SK-N-SH (cell line): Measurements from ENCODE around the gene KLC4. TPM values are rescaled to one million over a fixed set of nuclear protein-coding genes. Genes with fewer than 3 reads are reported as not detected.

ENCODE experiments used
- CTCF ChIA-PET: fragments of 300-600, 350-600 bp; formaldehyde crosslinking; extraction: SDS; loops from one replicate; lab custom pipeline; 2021; lab: Yijun Ruan, JAX
- POLR2A ChIA-PET: fragments of 350-600 bp; sonication (Branson Sonifier 250); formaldehyde crosslinking; extraction: SDS; loops from one replicate; lab custom pipeline; 2020; ENCODE audit warnings: antibody characterized with exemption, inconsistent platforms; lab: Yijun Ruan, JAX
- DNase-seq: peaks from one replicate; pipeline ENCODE4 v3.0.0; 2012
- H2AFZ ChIP-seq: fragments of 200-600 bp; sonication (generic); 2 replicates; pipeline ENCODE4 v1.8.1; 2016; ENCODE audit warnings: antibody characterized with exemption, mild to moderate bottlenecking, low read depth
- H3F3A ChIP-seq: fragments of 200-600 bp; sonication (generic); replicated peaks from 2 replicates; pipeline ENCODE3; 2016; ENCODE audit warnings: antibody characterized with exemption, mild to moderate bottlenecking; ENCODE audit not compliant: insufficient read depth
- H3K27ac ChIP-seq, 2 experiments: fragments of 200-500 bp in 1 of 2; fragments of 200-600 bp in 1 of 2; sonication (Bioruptor generic) in 1 of 2; sonication (generic), shearing (Covaris generic) in 1 of 2; 2 replicates each; pipeline versions ENCODE4 v1.5.1 to v1.6.1; 2014 to 2016; ENCODE audit warnings: low read depth in 2 of 2, inconsistent platforms in 1 of 2, low read length in 1 of 2, mild to moderate bottlenecking in 1 of 2, mixed read lengths in 1 of 2
- H3K27me3 ChIP-seq: fragments of 200-600 bp; sonication (generic), shearing (Covaris generic); 2 replicates; pipeline ENCODE4 v1.6.1; 2016; ENCODE audit warnings: mixed run types; ENCODE audit not compliant: insufficient read depth
- H3K36me3 ChIP-seq, 2 experiments: fragments of 200-500 bp in 1 of 2; fragments of 200-600 bp in 1 of 2; sonication (Bioruptor generic) in 1 of 2; sonication (generic) in 1 of 2; replicated peaks in 1 of 2; 2 replicates each; pipeline versions ENCODE3 to v1.5.1; 2014 to 2016; ENCODE audit warnings: low read length in 1 of 2, mild to moderate bottlenecking in 1 of 2; ENCODE audit not compliant: insufficient read depth in 2 of 2, control insufficient read depth in 1 of 2
- H3K4me1 ChIP-seq, 2 experiments: fragments of 200-500 bp in 1 of 2; fragments of 200-600 bp in 1 of 2; sonication (Bioruptor generic) in 1 of 2; sonication (generic), shearing (Covaris generic) in 1 of 2; 2 replicates each; pipeline versions ENCODE4 v1.5.1 to v1.6.1; 2014 to 2016; ENCODE audit warnings: low read depth in 1 of 2, low read length in 1 of 2, mixed run types in 1 of 2; ENCODE audit not compliant: insufficient read depth in 2 of 2, control insufficient read depth in 1 of 2
- H3K4me2 ChIP-seq: fragments of 200-600 bp; sonication (generic), shearing (Covaris generic); 2 replicates; pipeline ENCODE4 v1.6.1; 2017; ENCODE audit warnings: mixed run types
- H3K4me3 ChIP-seq, 2 experiments: fragments of 200-500 bp in 1 of 2; fragments of 200-600 bp in 1 of 2; sonication (Bioruptor generic) in 1 of 2; sonication (generic), shearing (Covaris generic) in 1 of 2; 2 replicates each; pipeline versions ENCODE4 v1.5.1 to v1.8.1; 2014 to 2016; ENCODE audit warnings: low read depth in 2 of 2, inconsistent platforms in 1 of 2, low read length in 1 of 2, mild to moderate bottlenecking in 1 of 2, mixed read lengths in 1 of 2, moderate library complexity in 1 of 2
- H3K79me2 ChIP-seq: fragments of 200-600 bp; sonication (generic); 2 replicates; pipeline ENCODE4 v1.8.1; 2017; ENCODE audit warnings: mild to moderate bottlenecking; ENCODE audit not compliant: insufficient read depth
- H3K9ac ChIP-seq: fragments of 200-600 bp; sonication (generic); 2 replicates; pipeline ENCODE4 v1.6.1; 2017; ENCODE audit warnings: mixed run types
- H3K9me2 ChIP-seq: fragments of 200-600 bp; sonication (generic); 2 replicates; pipeline ENCODE4 v1.6.1; 2017; ENCODE audit warnings: mixed run types
- H3K9me3 ChIP-seq: fragments of 200-600 bp; sonication (generic); 2 replicates; pipeline ENCODE4 v1.6.1; 2017; ENCODE audit warnings: mixed run types, mild to moderate bottlenecking, moderate library complexity
- H4K20me1 ChIP-seq: fragments of 200-600 bp; sonication (generic); 2 replicates; pipeline ENCODE4 v1.6.1; 2017; ENCODE audit warnings: mild to moderate bottlenecking, mixed run types; ENCODE audit not compliant: insufficient read depth
- ELF1 ChIP-seq: IDR thresholded peaks from 2 replicates; pipeline ENCODE4 v1.4.0; 2012
- EP300 ChIP-seq, 2 experiments: IDR thresholded peaks; 2 replicates each; pipeline versions ENCODE4 v1.4.0 to v1.6.1; 2012; ENCODE audit warnings: borderline replicate concordance in 1 of 2, low read depth in 1 of 2, low read length in 1 of 2
- EZH2phosphoT487 ChIP-seq: fragments of 200-600 bp; sonication (generic); IDR thresholded peaks from 2 replicates; pipeline ENCODE4 v1.6.1; 2017; ENCODE audit warnings: low read depth, mixed run types, mild to moderate bottlenecking, antibody characterized with exemption, moderate library complexity, borderline replicate concordance
- FOXM1 ChIP-seq: IDR thresholded peaks from 2 replicates; pipeline ENCODE4 v1.4.0; 2012; ENCODE audit warnings: low read depth, mild to moderate bottlenecking
- GABPA ChIP-seq: IDR thresholded peaks from 2 replicates; pipeline ENCODE4 v1.4.0; 2012; ENCODE audit warnings: low read depth, mild to moderate bottlenecking
- MEF2A ChIP-seq: IDR thresholded peaks from 2 replicates; pipeline ENCODE4 v1.4.0; 2012; ENCODE audit warnings: low read depth, borderline replicate concordance
- MXI1 ChIP-seq: IDR thresholded peaks from 2 replicates; pipeline ENCODE4 v1.6.1; 2012; ENCODE audit warnings: mild to moderate bottlenecking, low read depth, low read length, improper control_type of control experiment
- NFIC ChIP-seq: IDR thresholded peaks from 2 replicates; pipeline ENCODE4 v1.4.0; 2012; ENCODE audit warnings: borderline replicate concordance
- NRF1 ChIP-seq: IDR thresholded peaks from 2 replicates; pipeline ENCODE4 v1.6.1; 2012; ENCODE audit warnings: low read depth, mild to moderate bottlenecking, low read length
- RCOR1 ChIP-seq: fragments of 150-350 bp; IDR thresholded peaks from 2 replicates; pipeline ENCODE4 v1.6.1; 2017; ENCODE audit warnings: antibody characterized with exemption, low read length
- RFX5 ChIP-seq: IDR thresholded peaks from 2 replicates; pipeline ENCODE4 v1.6.1; 2012; ENCODE audit warnings: mild to moderate bottlenecking, improper control_type of control experiment, low read length
- RXRA ChIP-seq: IDR thresholded peaks from 2 replicates; pipeline ENCODE4 v1.4.0; 2012; ENCODE audit warnings: low read depth, mild to moderate bottlenecking, borderline replicate concordance
- SIN3A ChIP-seq: IDR thresholded peaks from 2 replicates; pipeline ENCODE4 v1.6.1; 2012; ENCODE audit warnings: low read depth, mild to moderate bottlenecking, low read length, moderate library complexity, borderline replicate concordance
- SMC3 ChIP-seq: IDR thresholded peaks from 2 replicates; pipeline ENCODE4 v1.6.1; 2012; ENCODE audit warnings: low read depth, low read length, improper control_type of control experiment
- TAF1 ChIP-seq: IDR thresholded peaks from 2 replicates; pipeline ENCODE4 v1.6.1; 2012; ENCODE audit warnings: low read depth, mild to moderate bottlenecking, low read length, moderate library complexity, borderline replicate concordance
- TEAD4 ChIP-seq: IDR thresholded peaks from 2 replicates; pipeline ENCODE4 v1.4.0; 2012; ENCODE audit warnings: mild to moderate bottlenecking, borderline replicate concordance; ENCODE audit not compliant: insufficient read depth
- YY1 ChIP-seq: IDR thresholded peaks from 2 replicates; pipeline ENCODE4 v1.4.0; 2012; ENCODE audit warnings: low read depth, mild to moderate bottlenecking
- WGBS: methylation state at CpG from one replicate; pipeline ENCODE4 v1.1.6; 2017; ENCODE audit warnings: low lambda C conversion rate; 5-methylcytosine and 5-hydroxymethylcytosine counted together
- polyA plus RNA-seq, 3 experiments: library from polyadenylated mRNA; depleted of rRNA; stranded (reverse); fragments of >200 nt; gene quantifications; 2 replicates each; pipeline ENCODE4 v1.2.3, GENCODE V29; 2012
- TF ChIP-seq, protein P1 (sequence below): IDR thresholded peaks from 2 replicates; pipeline ENCODE4 v1.4.0; 2012; ENCODE audit warnings: low read depth, borderline replicate concordance
- TF ChIP-seq, protein P2 (sequence below): IDR thresholded peaks from 2 replicates; pipeline ENCODE4 v1.4.0; 2012; ENCODE audit warnings: low read depth, borderline replicate concordance
- TF ChIP-seq, protein P3 (sequence below): fragments of 150-350 bp; IDR thresholded peaks from 2 replicates; pipeline ENCODE4 v1.6.1; 2016; ENCODE audit warnings: mild to moderate bottlenecking, low read depth, low read length

The KLC4 gene
- polyA plus RNA-seq, 1 of the 3 experiments (the other 2 are of a cell fraction): 17.5 TPM

DNA sequence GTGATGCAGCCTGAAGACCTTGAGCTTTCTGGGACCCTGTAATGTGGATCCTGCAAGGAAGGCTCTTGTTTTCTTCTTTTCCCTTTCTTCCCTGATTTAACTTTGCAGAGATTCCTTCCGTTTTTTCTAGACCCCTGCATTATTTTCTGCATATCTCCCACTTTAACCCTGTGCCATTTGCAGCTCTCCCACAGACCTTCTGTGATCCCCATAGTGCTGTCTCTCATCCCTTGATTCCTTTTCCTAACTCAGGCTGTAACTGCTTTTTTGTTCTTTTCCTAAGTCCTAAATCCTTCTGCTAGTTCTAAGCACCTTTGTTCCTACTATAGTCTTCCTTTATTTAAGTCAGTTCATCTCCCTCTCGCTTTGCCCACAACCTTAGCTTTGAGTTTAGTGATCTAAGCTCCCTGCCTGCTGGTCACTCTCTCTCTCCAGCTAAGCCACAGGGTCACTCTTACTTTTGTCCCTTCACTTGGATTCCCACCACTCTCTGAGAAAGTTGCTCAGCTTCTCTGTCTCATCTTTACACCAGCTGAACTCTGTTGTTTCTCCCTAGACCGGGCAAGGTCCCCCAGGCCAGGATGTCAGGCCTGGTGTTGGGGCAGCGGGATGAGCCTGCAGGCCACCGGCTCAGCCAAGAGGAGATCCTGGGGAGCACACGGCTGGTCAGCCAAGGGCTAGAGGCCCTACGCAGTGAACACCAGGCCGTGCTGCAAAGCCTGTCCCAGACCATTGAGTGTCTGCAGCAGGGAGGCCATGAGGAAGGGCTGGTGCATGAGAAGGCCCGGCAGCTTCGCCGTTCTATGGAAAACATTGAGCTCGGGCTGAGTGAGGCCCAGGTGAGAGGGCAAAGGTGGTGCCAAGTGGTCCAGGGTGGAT lies 1.6 kb downstream of the KLC4 start:
- Histone ChIP-seq H3K4me1 (peaks cover 0 to 14% of the 10 kb centered on the region in 2 experiments; a peak in 2 of 4 replicates), H4K20me1 (no peaks in the 10 kb centered on the region), H3K79me2 (peaks cover 32% of the 10 kb centered on the region), H3K36me3 (peaks cover 4 to 8% of the 10 kb centered on the region in 2 experiments), H3K9me3 (no peaks in the 10 kb centered on the region), H3K27me3 (no peaks in the 10 kb centered on the region), H3K4me3 (peak overlapping the region in 1 of 2 experiments; percentile 90; a peak in 1 of 4 replicates), H3K9ac (no peak overlapping the region), H3K9me2 (no peaks in the 10 kb centered on the region), H2AFZ (no peak overlapping the region), H3F3A (peaks cover 7% of the 10 kb centered on the region), H3K27ac (no peak overlapping the region), H3K4me2 (peak overlapping the region; percentile 91)
- TF ChIP-seq RXRA (no peak), NFIC (no peak), RCOR1 (no peak), NRF1 (no peak), GABPA (no peak), TEAD4 (no peak), MXI1 (no peak), TAF1 (no peak), EZH2phosphoT487 (no peak), YY1 (no peak), ELF1 (no peak), MEF2A (no peak), SMC3 (no peak), EP300 (IDR thresholded peaks at IDR 0.05; ENCODE audit: borderline replicate concordance in 1 of 2, low read depth in 1 of 2, low read length in 1 of 2) (no peak), SIN3A (no peak), FOXM1 (no peak), RFX5 (no peak)
- TF ChIP-seq, protein P1, sequence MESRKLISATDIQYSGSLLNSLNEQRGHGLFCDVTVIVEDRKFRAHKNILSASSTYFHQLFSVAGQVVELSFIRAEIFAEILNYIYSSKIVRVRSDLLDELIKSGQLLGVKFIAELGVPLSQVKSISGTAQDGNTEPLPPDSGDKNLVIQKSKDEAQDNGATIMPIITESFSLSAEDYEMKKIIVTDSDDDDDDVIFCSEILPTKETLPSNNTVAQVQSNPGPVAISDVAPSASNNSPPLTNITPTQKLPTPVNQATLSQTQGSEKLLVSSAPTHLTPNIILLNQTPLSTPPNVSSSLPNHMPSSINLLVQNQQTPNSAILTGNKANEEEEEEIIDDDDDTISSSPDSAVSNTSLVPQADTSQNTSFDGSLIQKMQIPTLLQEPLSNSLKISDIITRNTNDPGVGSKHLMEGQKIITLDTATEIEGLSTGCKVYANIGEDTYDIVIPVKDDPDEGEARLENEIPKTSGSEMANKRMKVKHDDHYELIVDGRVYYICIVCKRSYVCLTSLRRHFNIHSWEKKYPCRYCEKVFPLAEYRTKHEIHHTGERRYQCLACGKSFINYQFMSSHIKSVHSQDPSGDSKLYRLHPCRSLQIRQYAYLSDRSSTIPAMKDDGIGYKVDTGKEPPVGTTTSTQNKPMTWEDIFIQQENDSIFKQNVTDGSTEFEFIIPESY: no peak
- TF ChIP-seq, protein P2, sequence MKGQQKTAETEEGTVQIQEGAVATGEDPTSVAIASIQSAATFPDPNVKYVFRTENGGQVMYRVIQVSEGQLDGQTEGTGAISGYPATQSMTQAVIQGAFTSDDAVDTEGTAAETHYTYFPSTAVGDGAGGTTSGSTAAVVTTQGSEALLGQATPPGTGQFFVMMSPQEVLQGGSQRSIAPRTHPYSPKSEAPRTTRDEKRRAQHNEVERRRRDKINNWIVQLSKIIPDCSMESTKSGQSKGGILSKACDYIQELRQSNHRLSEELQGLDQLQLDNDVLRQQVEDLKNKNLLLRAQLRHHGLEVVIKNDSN: no peak
- TF ChIP-seq, protein P3, sequence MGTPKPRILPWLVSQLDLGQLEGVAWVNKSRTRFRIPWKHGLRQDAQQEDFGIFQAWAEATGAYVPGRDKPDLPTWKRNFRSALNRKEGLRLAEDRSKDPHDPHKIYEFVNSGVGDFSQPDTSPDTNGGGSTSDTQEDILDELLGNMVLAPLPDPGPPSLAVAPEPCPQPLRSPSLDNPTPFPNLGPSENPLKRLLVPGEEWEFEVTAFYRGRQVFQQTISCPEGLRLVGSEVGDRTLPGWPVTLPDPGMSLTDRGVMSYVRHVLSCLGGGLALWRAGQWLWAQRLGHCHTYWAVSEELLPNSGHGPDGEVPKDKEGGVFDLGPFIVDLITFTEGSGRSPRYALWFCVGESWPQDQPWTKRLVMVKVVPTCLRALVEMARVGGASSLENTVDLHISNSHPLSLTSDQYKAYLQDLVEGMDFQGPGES: no peak
- WGBS: 84% methylated on average over 12 of the region's 12 CpGs
- POLR2A ChIA-PET: interaction anchor here (2.7 kb wide), 1 partner anchor 46 kb away, joined by 6 read pairs; the partner anchor contains the start of genes KLHDC3 and MEA1
- CTCF ChIA-PET: interaction anchor here (1.0 to 2.7 kb wide), 5 partner anchors 9 to 93 kb away, joined by 3 to 14 read pairs (median 4); partner anchors contain the start of gene PTK7
- DNase-seq: no peak
